ENCODE data around the gene GPR180.

The GPR180 gene

GRCh38 chr13:94664889-94665288 is 63.2 kb downstream of the GPR180 start:
- TF ChIP-seq CTCF (IDR thresholded peaks at IDR 0.05; ENCODE audit: low read depth, low read length, missing control alignments), result no peak
- DNase-seq (ENCODE audit: extremely low read depth, low read depth), result no peak
- H3K4me3 ChIP-seq (replicated peaks; ENCODE audit: low read depth, low read length), result no peak overlapping the region

- no peak for DNase-seq (ENCODE audit: extremely low read depth, low read depth)
- no peak for TF ChIP-seq CTCF (IDR thresholded peaks at IDR 0.05; ENCODE audit: low read depth, low read length, missing control alignments)
- no peak overlapping the region for H3K4me3 ChIP-seq (replicated peaks; ENCODE audit: low read depth, low read length)
Observed at GRCh38 chr13:94666065-94666464, 64.4 kb downstream of the GPR180 start.

GRCh38 chr13:94667190-94667589 is 65.5 kb downstream of the GPR180 start:
- no peak for DNase-seq (ENCODE audit: extremely low read depth, low read depth)
- no peak overlapping the region for H3K4me3 ChIP-seq (replicated peaks; ENCODE audit: low read depth, low read length)
- no peak for TF ChIP-seq CTCF (IDR thresholded peaks at IDR 0.05; ENCODE audit: low read depth, low read length, missing control alignments)

- H3K4me3 ChIP-seq (replicated peaks; ENCODE audit: low read depth, low read length), result no peak overlapping the region
- TF ChIP-seq CTCF (IDR thresholded peaks at IDR 0.05; ENCODE audit: low read depth, low read length, missing control alignments), result no peak
Observed at GRCh38 chr13:94672400-94672799, 70.7 kb downstream of the GPR180 start.

GRCh38 chr13:94673851-94674250 is 72.2 kb downstream of the GPR180 start:
- no peak for TF ChIP-seq CTCF (IDR thresholded peaks at IDR 0.05; ENCODE audit: low read depth, low read length, missing control alignments)

More at GRCh38 chr13:94672400-94672799, 70.7 kb downstream of the GPR180 start:
- no peak for DNase-seq (ENCODE audit: extremely low read depth, low read depth)

GRCh38 chr13:94674609-94675348 is 73.1 kb downstream of the GPR180 start:
- peak; percentile 81 for TF ChIP-seq CTCF (IDR thresholded peaks at IDR 0.05; ENCODE audit: low read depth, low read length, missing control alignments)

More at GRCh38 chr13:94673851-94674250, 72.2 kb downstream of the GPR180 start:
- DNase-seq (ENCODE audit: extremely low read depth, low read depth), result no peak
- H3K4me3 ChIP-seq (replicated peaks; ENCODE audit: low read depth, low read length), result no peak overlapping the region

GRCh38 chr13:94677799-94678198 is 76.1 kb downstream of the GPR180 start:
- no peak for DNase-seq (ENCODE audit: extremely low read depth, low read depth)
- TF ChIP-seq CTCF (IDR thresholded peaks at IDR 0.05; ENCODE audit: low read depth, low read length, missing control alignments), result no peak
- H3K4me3 ChIP-seq (replicated peaks; ENCODE audit: low read depth, low read length), result no peak overlapping the region

More at GRCh38 chr13:94674609-94675348, 73.1 kb downstream of the GPR180 start:
- no peak for DNase-seq (ENCODE audit: extremely low read depth, low read depth)
- no peak overlapping the region for H3K4me3 ChIP-seq (replicated peaks; ENCODE audit: low read depth, low read length)

Data from HFF-Myc (cell line).